ENCODE results near the gene TMED10. TPM values are rescaled to one million over a fixed set of nuclear protein-coding genes. Genes with fewer than 3 reads are reported as not detected.

The TMED10 gene
- total and polyA plus RNA-seq, 4 donors: 79.5 to 398 (median 274) TPM

DNA sequence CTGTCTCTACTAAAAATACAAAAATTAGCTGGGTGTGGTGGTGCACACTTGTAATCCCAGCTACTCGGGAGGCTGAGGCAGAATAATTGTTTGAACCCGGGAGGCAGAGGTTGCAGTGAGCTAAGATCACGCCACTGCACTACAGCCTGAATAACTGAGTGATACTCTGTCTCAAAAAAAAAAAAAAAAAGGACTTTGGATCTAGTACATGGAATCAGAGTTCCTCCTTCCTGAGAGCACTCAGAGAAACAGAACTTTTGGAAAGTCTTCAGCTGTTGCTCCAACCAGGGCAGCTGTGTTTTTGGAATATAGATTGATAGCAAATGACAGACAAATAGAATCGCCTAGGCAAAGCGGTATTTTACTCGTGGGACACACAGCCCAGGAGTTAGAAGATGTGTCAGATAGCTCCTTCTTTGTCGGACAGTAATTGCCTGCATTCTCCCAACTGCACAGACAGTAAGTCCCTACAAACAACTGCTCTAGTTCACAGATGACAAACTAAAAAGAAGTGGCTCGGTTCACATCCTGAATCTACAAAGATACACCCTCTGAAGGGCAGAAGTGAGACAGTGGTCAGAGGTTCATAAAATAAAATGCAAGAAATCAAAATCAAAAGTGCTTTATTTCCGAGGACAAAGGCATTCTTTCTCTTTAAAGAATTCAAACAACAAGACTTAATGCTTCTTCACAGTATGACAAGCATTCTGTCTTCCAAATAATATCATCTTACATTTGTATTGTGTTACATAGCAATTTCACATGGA is 32.5 kb downstream of the TMED10 start:
- WGBS, 2 donors: 84 to 93% methylated on average over 9 of the region's 9 CpGs
- TF ChIP-seq, protein P1, sequence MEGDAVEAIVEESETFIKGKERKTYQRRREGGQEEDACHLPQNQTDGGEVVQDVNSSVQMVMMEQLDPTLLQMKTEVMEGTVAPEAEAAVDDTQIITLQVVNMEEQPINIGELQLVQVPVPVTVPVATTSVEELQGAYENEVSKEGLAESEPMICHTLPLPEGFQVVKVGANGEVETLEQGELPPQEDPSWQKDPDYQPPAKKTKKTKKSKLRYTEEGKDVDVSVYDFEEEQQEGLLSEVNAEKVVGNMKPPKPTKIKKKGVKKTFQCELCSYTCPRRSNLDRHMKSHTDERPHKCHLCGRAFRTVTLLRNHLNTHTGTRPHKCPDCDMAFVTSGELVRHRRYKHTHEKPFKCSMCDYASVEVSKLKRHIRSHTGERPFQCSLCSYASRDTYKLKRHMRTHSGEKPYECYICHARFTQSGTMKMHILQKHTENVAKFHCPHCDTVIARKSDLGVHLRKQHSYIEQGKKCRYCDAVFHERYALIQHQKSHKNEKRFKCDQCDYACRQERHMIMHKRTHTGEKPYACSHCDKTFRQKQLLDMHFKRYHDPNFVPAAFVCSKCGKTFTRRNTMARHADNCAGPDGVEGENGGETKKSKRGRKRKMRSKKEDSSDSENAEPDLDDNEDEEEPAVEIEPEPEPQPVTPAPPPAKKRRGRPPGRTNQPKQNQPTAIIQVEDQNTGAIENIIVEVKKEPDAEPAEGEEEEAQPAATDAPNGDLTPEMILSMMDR (IDR thresholded peaks at IDR 0.05; ENCODE audit: control extremely low read depth, extremely low read depth): no peak
- H3K36me3 ChIP-seq (ENCODE audit: control insufficient read depth in 4 of 4, insufficient read depth in 4 of 4, low read length in 4 of 4): peaks cover 0 to 16% (median 5%) of the 10 kb centered on the region in 4 donors
- ATAC-seq (ENCODE audit: insufficient read depth, low FRiP score): no peak
- no peaks in the 10 kb centered on the region for H3K9me3 ChIP-seq (ENCODE audit: control insufficient read depth in 4 of 4, insufficient read depth in 3 of 4, low read length in 3 of 4)
- peak overlapping the region in 1 of 2 donors; percentile 33 for H3K27ac ChIP-seq (ENCODE audit: low read depth in 1 of 2, low read length in 1 of 2)
- H3K4me3 ChIP-seq: no peak overlapping the region
- H3K9ac ChIP-seq (ENCODE audit: insufficient read depth in 1 of 2, low read length in 2 of 2): no peak overlapping the region
- H3K4me1 ChIP-seq (ENCODE audit: control insufficient read depth in 5 of 5, insufficient read depth in 5 of 5, low read length in 5 of 5): peaks cover 0 to 11% (median 5%) of the 10 kb centered on the region in 5 donors
- no peaks in the 10 kb centered on the region for H3K27me3 ChIP-seq (ENCODE audit: control insufficient read depth in 3 of 3, insufficient read depth in 3 of 3, low read length in 2 of 3)
- no peak for DNase-seq

- no peak for DNase-seq
- WGBS, 2 donors: 27 to 40% methylated on average over 1 of the region's 1 CpG
- Histone ChIP-seq H3K27ac (ENCODE audit: low read depth in 1 of 2, low read length in 1 of 2) (no peak overlapping the region), H3K4me1 (ENCODE audit: control insufficient read depth in 5 of 5, insufficient read depth in 5 of 5, low read length in 5 of 5) (peaks cover 0 to 12% (median 5%) of the 10 kb centered on the region in 5 donors), H3K36me3 (ENCODE audit: control insufficient read depth in 4 of 4, insufficient read depth in 4 of 4, low read length in 4 of 4) (peaks cover 0 to 16% (median 5%) of the 10 kb centered on the region in 4 donors), H3K27me3 (ENCODE audit: control insufficient read depth in 3 of 3, insufficient read depth in 3 of 3, low read length in 2 of 3) (no peaks in the 10 kb centered on the region), H3K4me3 (no peak overlapping the region), H3K9ac (ENCODE audit: insufficient read depth in 1 of 2, low read length in 2 of 2) (no peak overlapping the region), H3K9me3 (ENCODE audit: control insufficient read depth in 4 of 4, insufficient read depth in 3 of 4, low read length in 3 of 4) (no peaks in the 10 kb centered on the region)
- TF ChIP-seq, protein P1 (IDR thresholded peaks at IDR 0.05; ENCODE audit: control extremely low read depth, extremely low read depth): no peak
- no peak for ATAC-seq (ENCODE audit: insufficient read depth, low FRiP score)
These were observed 33.9 kb downstream of the TMED10 start for GRCh38 chr14:75142494-75142893.

DNA sequence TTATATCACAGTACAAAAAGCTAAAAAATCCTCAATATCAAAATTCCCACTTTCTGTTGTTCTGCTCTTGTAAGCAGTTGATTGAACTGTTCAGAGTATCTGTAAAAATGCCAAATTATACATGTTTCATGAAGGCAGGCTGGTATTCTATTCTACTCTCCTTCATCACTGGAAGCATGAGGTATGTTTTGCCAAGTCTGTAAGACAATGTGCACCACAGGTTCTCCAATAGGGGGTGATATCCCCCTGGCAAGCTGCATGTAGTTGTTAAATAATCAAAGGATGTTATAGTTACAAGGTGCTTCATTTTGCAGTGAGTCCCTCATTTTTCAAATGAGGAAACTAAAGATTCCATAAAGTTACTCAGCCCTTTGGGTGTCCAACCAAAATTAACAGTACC is 34.4 kb downstream of the TMED10 start:
- H3K9me3 ChIP-seq (ENCODE audit: control insufficient read depth in 4 of 4, insufficient read depth in 3 of 4, low read length in 3 of 4): no peaks in the 10 kb centered on the region
- H3K27ac ChIP-seq (ENCODE audit: low read depth in 1 of 2, low read length in 1 of 2): no peak overlapping the region
- TF ChIP-seq, protein P1 (IDR thresholded peaks at IDR 0.05; ENCODE audit: control extremely low read depth, extremely low read depth): no peak
- H3K4me1 ChIP-seq (ENCODE audit: control insufficient read depth in 5 of 5, insufficient read depth in 5 of 5, low read length in 5 of 5): peaks cover 0 to 12% (median 4%) of the 10 kb centered on the region in 5 donors
- no peaks in the 10 kb centered on the region for H3K27me3 ChIP-seq (ENCODE audit: control insufficient read depth in 3 of 3, insufficient read depth in 3 of 3, low read length in 2 of 3)
- ATAC-seq (ENCODE audit: insufficient read depth, low FRiP score) (no peak), DNase-seq (peak in 1 of 3 donors; percentile 35)
- H3K9ac ChIP-seq (ENCODE audit: insufficient read depth in 1 of 2, low read length in 2 of 2): no peak overlapping the region
- H3K36me3 ChIP-seq (ENCODE audit: control insufficient read depth in 4 of 4, insufficient read depth in 4 of 4, low read length in 4 of 4): peaks cover 0 to 16% (median 5%) of the 10 kb centered on the region in 4 donors
- no peak overlapping the region for H3K4me3 ChIP-seq
